OCI-LY3 (cell line): ENCODE results near the gene XXYLT1.

Experiments used
- CTCF ChIP-seq: fragments of 200-600, 300-600 bp; sonication (generic); IDR thresholded peaks from 2 replicates; pipeline ENCODE4 v1.5.1; 2014; ENCODE audit warnings: antibody characterized with exemption, low read length, low read depth
- EZH2phosphoT487 ChIP-seq: fragments of 200-600 bp; shearing (Covaris generic); IDR thresholded peaks from 2 replicates; pipeline ENCODE4 v1.6.1; 2018; ENCODE audit warnings: antibody characterized with exemption, mixed run types, low read depth

GRCh38 chr3:195125646-195126045 is 145.3 kb downstream of the XXYLT1 start:
- TF ChIP-seq CTCF = no peak
- TF ChIP-seq EZH2phosphoT487 = no peak
